Raji (cell line): Measurements from ENCODE around the gene MARK2.

ENCODE experiments used
- POLR2A ChIP-seq: IDR thresholded peaks from 2 replicates; pipeline ENCODE4 v1.6.1; 2011; ENCODE audit warnings: low read depth, low read length, control low read depth; ENCODE audit not compliant: insufficient read depth

The MARK2 gene

DNA sequence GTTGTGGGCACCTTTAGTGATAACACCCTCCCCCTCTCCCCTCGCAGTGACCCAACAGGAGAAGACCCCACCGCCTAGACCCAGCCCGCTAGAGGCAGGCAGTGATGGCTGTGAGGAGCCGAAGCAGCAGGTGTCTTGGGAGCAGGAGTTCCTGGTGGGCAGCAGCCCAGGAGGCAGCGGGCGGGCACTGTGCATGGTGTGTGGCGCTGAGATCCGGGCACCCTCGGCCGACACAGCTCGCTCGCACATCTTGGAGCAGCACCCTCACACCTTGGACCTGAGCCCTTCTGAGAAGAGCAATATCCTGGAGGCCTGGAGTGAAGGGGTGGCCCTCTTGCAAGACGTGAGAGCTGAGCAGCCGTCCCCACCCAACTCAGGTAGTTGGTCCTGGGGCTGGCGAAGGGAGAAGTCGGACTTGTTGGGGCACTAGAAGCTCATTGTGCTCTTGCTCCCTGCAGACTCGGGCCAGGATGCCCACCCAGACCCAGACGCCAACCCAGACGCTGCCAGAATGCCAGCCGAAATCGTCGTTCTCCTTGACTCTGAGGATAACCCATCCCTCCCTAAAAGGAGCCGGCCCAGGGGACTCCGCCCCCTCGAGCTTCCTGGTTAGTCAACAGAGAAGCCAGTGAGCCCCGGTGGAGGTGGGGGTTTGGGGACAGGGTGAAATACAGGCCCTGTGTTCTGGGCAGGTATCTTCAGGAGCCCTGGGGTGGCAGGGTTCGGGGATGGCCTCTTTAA lies 21.0 kb upstream of the MARK2 start:
- no peak for TF ChIP-seq POLR2A

DNA sequence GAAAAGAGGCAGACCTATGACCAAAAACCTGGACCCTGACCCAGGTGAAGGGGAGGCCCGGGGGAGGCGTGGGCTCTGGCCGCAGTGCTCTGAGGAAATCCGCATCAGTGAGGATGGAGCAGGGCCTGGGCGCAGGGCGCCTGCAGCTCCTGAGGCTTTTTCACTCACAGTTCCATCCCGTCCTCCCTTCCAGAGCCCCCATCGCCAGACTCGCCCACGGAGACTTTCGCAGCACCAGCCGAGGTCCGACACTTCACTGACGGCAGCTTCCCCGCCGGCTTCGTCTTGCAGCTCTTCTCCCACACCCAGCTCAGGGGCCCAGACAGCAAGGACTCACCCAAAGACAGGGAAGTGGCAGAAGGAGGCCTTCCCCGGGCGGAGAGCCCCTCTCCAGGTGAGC lies 20.3 kb upstream of the MARK2 start:
- no peak for TF ChIP-seq POLR2A

DNA sequence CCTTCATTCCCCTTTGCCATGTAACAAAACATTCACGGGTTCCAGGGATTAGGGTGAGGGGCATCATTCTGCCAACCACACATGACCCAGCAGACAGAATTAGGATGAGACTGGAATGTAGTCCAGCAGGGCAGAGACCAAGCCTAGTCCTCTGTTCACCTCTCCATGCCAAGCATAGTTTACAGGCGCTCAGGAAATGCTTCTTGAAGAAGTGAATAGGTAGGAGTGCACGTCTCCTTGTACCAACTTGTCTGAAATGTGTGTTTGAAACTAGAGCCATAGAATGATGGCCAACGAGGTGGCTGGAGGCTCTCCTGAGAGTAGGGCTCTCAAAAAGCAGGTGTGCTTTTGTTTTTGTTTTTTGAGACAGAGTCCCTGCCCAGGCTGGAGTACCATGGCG lies 17.5 kb upstream of the MARK2 start:
- no peak for TF ChIP-seq POLR2A

DNA sequence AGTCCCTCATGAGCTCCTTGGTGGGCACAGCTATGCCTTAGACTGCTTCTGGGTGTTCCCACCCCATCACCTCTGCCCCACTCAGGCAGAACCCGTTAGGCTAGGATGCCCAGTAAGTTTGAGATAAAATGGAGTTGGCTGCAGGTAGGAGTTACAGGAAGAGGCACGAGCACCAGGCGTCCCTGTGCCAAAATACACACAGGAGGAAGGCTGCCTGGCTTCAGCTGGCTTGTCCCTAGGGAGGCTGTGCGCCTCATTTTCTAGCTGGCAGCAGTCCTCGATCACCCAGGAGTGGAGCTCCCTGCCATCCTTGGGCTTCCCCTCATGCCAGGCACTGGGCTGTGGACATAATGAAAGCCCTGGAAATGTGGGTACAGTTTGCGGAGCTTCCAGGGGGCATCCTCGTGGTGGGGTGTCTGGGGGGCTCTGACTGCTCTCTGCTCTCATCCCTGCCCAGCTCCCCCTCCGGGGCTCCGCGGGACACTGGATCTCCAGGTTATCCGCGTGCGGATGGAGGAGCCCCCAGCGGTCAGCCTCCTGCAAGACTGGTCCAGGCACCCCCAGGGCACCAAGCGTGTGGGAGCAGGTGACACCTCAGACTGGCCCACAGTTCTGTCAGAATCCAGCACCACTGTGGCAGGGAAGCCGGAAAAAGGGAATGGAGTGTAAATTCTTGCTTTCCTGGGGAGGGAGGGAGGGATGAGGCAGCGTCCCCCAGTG lies 12.3 kb upstream of the MARK2 start:
- TF ChIP-seq POLR2A, result no peak

DNA sequence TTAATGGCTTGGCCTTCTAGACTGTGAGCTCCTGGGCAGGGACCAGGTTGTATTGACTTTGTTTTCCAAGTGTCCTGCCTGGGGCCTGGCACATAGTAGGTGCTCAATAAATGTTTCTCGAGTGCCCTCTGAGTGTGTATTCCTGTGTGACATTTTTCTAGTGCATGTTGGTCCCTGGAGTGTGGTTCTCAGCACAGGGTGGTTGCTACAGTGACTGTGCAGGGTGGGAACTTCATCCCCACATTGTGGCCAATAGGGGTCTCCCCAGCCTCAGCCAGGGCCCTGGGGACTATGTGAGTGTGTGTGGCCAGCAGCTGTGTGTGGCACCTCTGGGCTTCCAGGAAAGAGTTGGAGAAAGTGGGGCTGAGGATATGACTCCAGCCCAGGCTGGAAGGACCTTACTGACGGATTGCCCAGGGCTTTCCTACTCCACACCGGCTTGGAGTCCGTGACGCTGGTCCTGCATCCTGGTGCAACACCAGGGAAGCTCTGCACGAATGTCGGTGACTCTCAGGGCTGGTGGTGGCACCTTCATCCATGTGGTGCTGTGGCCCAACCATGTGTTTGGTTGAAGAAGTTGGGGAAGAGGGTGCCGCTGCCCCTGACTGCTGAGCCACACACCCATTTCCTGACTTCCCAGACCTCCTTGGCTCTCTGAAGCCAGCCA lies 9.0 kb upstream of the MARK2 start:
- TF ChIP-seq POLR2A, result no peak

DNA sequence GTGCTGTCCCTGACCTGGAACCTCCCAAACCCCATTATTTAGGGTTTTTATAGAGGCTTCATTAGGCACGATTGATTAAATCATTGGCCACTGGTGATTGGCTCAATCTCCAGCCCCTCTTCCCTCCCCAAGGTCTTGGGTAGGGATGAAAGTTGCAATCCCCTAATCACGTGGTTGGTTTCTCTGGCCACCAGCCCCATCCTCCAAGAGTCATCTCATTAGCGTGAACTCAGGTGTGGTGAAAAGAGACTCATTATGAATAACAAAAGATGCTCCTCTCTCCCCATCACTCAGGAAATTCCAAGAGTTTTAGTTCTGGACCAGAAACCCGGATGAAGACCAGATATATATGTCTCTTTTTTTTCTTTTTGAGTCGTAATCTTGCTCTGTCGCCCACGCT lies 7.6 kb upstream of the MARK2 start:
- TF ChIP-seq POLR2A, result no peak

DNA sequence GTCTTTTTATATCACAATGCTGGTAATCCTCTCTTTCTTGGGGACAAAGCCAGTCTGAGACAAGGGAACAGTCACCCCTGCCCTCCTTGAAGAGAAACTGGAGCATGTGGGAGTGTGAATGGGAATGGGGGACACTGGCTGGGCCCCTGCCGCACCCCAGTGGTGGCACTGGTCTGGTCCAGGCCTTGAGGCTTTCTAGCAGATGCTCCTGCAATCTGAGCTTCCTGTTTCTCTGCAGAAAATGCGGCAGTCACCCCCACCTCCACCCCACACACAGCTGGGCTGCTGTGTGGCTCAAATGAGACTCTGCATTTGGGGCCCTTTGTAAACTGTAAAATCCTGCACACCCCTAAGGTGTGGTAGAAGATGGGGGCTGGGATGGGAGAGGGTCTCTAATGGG lies 6.6 kb upstream of the MARK2 start:
- no peak for TF ChIP-seq POLR2A

DNA sequence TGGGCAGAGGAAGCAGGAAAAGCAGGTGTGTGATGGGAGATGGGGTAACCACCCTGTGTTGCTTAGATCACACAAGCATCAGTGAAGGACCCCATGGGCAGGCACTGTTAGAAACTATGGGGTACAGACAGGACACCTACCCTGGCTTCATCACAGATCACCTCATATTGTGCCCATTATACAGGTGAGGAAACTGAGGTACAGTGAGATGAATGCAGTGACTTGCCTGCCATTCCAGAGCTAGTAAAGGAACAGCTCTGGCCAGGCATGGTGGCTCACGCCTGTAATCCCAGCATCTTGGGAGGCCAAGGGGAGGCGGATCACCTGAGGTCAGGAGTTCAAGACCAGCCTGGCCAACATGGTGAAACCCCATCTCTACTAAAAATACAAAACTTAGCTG lies 5.9 kb upstream of the MARK2 start:
- no peak for TF ChIP-seq POLR2A

DNA sequence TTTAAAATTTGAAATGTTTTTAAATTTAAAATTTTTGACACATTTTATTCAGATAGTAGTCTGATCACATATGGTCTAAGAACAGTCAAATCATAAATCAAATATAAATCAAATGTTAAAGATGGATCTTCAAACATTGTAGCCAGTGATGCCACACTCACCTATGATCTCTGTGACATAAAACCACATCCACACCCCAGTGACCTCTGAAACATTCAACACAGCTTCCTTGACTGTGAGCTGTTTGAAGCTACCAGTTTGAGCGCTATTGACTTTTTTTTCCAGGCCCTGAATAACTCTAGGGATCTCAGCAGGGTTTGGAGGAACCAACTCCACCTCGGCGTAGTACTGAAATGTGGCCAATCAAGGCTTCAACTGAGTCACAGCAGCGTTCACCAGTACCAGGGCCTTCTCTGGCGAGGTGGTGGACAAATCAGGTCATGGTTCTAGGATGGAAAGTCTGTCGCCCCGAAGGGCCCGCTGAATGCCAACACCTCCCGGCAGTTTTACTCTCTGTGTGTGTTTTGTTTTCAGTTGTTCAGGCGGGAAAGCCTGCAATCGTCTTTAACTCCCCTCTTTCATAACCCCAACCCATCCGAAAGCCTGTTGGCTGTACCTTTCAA lies 4.3 kb upstream of the MARK2 start:
- no peak for TF ChIP-seq POLR2A

DNA sequence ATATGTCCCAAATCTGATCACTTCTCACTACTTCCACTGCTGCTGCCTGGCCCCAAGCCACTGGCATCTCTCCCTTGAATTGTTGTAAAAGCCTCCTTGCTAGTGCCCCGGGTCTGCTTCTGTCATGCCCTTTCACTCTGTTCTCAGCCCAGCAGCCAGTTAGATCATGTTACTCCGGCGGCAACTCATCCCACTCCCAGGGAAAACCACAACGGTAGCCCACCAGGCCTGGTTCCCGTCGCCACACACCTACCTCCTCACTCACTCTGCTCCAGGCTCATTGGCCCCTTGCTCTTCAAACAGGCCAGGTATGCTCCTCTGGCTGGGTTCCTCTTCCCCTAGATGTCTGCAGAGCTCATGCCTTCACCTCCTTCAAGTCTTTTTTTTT lies 3.8 kb upstream of the MARK2 start:
- no peak for TF ChIP-seq POLR2A

DNA sequence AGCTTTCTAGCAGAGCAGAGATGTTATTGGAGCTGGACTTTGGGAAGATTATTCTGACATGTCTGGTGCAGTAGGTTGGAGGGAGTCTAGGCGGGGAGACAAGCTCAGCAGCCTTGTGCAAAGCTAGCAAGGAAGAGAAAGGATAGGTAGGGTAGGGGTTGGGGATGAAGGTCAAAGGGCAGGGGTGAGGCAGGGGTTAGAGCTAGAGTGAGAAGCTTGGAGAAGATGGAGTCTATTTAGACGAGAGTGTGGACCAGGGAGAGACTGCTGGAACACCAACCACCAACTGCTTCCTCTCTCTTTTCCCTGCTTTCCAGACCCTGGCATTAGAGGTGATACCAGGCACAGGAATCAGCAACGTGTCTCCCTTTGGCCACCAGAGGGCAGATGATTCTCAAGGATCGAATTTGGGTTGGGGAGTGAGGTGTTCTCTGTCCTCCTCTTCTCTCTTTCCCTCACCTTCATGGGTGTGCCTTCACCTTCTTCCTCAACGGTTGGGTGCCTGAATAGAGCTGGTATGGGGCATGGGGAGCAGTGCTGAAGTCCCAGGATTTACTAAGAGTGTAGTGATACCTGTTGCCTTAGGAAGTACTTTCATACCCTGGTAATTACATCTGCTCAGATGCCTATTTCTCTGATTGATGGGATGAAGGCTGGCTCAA lies 1.8 kb upstream of the MARK2 start:
- no peak for TF ChIP-seq POLR2A

DNA sequence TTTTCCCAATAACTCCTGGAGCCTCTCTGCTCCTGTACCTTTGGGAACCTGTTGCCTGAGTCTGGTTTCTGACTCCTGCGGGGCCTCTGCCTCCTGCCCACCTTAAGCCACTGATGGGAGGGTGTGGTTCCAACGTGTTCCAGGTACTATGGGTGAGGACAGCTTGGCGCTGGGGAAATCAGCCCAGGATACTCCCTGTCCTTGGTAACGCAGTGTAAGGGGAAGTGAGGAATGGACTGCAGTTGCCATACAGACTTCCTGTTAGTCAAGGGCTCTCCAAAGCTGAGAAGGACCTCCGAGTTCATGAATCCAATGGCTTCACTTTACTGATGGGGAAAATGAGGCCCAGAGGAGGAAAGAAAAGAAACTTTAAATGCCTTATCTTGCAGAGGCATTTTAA lies 1.2 kb upstream of the MARK2 start:
- TF ChIP-seq POLR2A, result no peak

DNA sequence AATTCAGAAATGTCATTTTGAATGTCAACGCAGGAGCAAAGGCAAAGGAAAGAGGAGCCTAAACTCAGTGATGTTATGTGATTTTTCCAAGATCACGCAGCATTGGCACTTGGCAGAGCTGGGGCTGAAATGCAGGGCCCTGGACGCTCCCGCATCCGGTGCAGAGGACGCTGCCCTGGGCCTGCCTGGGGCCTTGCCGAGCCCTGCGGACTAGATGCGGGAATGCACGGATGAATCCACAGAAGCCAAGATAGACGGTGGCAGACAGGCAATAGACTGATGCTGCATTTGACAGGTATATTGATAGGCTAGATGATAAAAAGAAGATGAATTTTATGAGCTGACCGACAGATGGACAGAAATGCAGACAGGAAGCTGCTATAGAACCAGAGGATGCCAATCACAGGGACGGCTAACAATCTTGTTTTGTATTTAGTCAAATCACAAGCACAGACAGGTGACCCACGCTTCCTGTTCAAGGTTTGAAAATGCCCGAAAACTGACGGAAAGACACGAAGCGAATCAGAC lies 696 bp upstream of the MARK2 start:
- no peak for TF ChIP-seq POLR2A

DNA sequence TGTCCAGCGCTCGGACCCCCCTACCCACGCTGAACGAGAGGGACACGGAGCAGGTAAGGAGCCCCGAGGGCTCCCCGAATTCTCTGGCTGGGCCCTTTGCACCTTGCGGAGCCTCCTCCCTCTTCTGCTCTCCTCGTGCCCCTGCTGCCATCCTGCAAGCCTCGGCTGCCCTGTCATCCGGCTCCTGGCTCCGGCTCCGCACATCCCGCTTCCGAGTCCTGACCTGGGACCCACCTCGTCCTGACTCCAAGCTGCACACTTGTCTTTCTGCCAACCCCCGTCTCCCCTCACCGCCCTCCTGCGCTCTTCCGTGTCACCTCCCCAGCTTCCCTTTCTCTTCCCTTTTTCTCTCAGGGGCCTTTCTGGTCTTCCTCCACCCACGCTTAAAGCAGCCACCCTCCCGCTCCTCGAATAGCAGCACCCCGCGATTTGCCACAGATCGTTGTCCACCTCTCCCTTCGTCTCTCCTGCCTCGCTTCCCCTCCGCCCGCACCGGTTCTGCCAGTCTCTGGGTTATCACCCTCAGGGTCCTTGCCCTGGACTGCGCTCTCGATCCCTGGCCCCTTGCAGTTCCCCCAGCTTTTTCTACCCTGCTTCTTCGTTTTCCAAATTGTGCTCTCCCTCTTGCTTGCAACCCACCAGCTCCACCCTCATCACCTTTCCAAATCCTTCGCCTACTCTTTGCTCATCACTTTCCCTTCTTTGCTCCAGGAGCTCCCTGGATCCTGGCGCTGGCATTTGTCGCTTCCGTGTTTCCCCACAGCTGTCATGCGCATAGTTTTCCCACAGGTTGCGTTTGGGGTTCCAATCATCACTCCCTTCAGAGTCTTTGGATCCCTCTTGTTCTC lies 822 bp downstream of the MARK2 start:
- peak; percentile 52 for TF ChIP-seq POLR2A

DNA sequence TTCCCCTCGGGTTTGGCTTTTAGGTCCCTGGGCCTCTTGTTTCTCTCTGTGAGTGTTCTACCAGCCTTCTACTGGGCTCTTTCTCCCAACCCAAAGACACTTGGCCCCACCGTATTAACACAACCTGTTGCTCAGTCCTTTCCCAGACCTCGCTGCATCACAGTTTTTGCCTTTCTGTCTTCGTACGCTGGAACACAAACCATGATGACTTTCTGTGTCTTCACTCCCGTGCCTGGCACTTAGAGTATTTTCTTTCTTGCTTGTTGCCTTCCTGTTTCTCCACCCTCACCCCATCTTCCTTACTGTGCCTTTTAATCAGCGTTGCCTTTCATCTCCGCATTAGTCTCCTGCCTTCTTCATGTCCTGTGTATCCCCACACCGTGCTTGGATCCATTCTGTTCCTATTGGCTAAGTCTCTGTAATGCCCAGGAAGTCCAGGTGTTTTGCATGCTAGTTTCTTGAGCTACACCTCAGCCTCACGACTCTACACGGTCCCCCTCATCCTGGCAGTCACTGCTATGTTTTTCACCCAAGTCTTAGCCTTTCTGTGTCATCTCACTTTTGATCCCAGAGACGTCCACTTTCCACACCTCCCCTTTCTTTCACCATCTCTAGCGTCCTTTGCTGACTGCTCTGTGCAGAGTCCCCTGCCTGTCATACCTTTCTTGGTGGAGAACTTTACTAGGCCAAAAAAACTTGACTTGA lies 1.6 kb downstream of the MARK2 start:
- TF ChIP-seq POLR2A, result no peak
